ENCODE measurements around the gene C5orf15. TPM values are rescaled to one million over a fixed set of nuclear protein-coding genes. Genes with fewer than 3 reads are reported as not detected.
"Not testable (repeated sequence)": the region's sequence is repeated elsewhere in the genome, so short reads cannot be mapped to it uniquely, and the experiment has no call there.

The C5orf15 gene
- polyA plus RNA-seq, 3 donors, result 127 to 136 (median 135) TPM

GRCh38 chr5:133998042-133998441, 29.6 kb upstream of the C5orf15 start:
- no peak for DNase-seq (ENCODE audit: extremely low read depth in 1 of 11, low read depth in 9 of 11, low spot score in 4 of 11)

- no peak for DNase-seq (ENCODE audit: extremely low read depth in 1 of 11, low read depth in 9 of 11, low spot score in 4 of 11)
Observed at GRCh38 chr5:133996683-133997252, 28.3 kb upstream of the C5orf15 start.

- no peak for DNase-seq (ENCODE audit: extremely low read depth in 1 of 11, low read depth in 9 of 11, low spot score in 4 of 11)
Observed at GRCh38 chr5:133995883-133996563, 27.6 kb upstream of the C5orf15 start.

GRCh38 chr5:133995341-133995740, 26.9 kb upstream of the C5orf15 start:
- DNase-seq (ENCODE audit: extremely low read depth in 1 of 11, low read depth in 9 of 11, low spot score in 4 of 11), result no peak

GRCh38 chr5:133994990-133995333, 26.5 kb upstream of the C5orf15 start:
- no peak for DNase-seq (ENCODE audit: extremely low read depth in 1 of 11, low read depth in 9 of 11, low spot score in 4 of 11)

GRCh38 chr5:133994297-133994989, 26.0 kb upstream of the C5orf15 start:
- DNase-seq (ENCODE audit: extremely low read depth in 1 of 11, low read depth in 9 of 11, low spot score in 4 of 11), result no peak

GRCh38 chr5:133993185-133993936, 24.9 kb upstream of the C5orf15 start:
- no peak for DNase-seq (ENCODE audit: extremely low read depth in 1 of 11, low read depth in 9 of 11, low spot score in 4 of 11)

GRCh38 chr5:133992429-133993155, 24.2 kb upstream of the C5orf15 start:
- DNase-seq (ENCODE audit: extremely low read depth in 1 of 11, low read depth in 9 of 11, low spot score in 4 of 11), result no peak

GRCh38 chr5:133991171-133991910, 22.9 kb upstream of the C5orf15 start:
- no peak for DNase-seq (ENCODE audit: extremely low read depth in 1 of 11, low read depth in 9 of 11, low spot score in 4 of 11)

GRCh38 chr5:133990396-133990795, 22.0 kb upstream of the C5orf15 start:
- no peak for DNase-seq (ENCODE audit: extremely low read depth in 1 of 11, low read depth in 9 of 11, low spot score in 4 of 11)

GRCh38 chr5:133985540-133986180, 17.2 kb upstream of the C5orf15 start:
- no peak for DNase-seq (ENCODE audit: extremely low read depth in 1 of 11, low read depth in 9 of 11, low spot score in 4 of 11)

- DNase-seq (ENCODE audit: extremely low read depth in 1 of 11, low read depth in 9 of 11, low spot score in 4 of 11), result no peak
Observed at GRCh38 chr5:133983674-133984073, 15.2 kb upstream of the C5orf15 start.

- no peak for DNase-seq (ENCODE audit: extremely low read depth in 1 of 11, low read depth in 9 of 11, low spot score in 4 of 11)
Observed at GRCh38 chr5:133981714-133982113, 13.3 kb upstream of the C5orf15 start.

- no peak for DNase-seq (ENCODE audit: extremely low read depth in 1 of 11, low read depth in 9 of 11, low spot score in 4 of 11)
Observed at GRCh38 chr5:133980652-133981051, 12.2 kb upstream of the C5orf15 start.

- no peak for DNase-seq (ENCODE audit: extremely low read depth in 1 of 11, low read depth in 9 of 11, low spot score in 4 of 11)
Observed at GRCh38 chr5:133978943-133979342, 10.5 kb upstream of the C5orf15 start.

GRCh38 chr5:133977858-133978257, 9.4 kb upstream of the C5orf15 start:
- no peak for DNase-seq (ENCODE audit: extremely low read depth in 1 of 11, low read depth in 9 of 11, low spot score in 4 of 11)

GRCh38 chr5:133977161-133977787, 8.8 kb upstream of the C5orf15 start:
- DNase-seq (ENCODE audit: extremely low read depth in 1 of 11, low read depth in 9 of 11, low spot score in 4 of 11), result no peak

- DNase-seq (ENCODE audit: extremely low read depth in 1 of 11, low read depth in 9 of 11, low spot score in 4 of 11), result not testable (repeated sequence)
Observed at GRCh38 chr5:133975546-133975945, 7.1 kb upstream of the C5orf15 start.

Data from renal cortex interstitium (tissue), 11 donors.